HepG2 (cell line): ENCODE results near the gene DMKN. TPM values are rescaled to one million over a fixed set of nuclear protein-coding genes. Genes with fewer than 3 reads are reported as not detected.

Experiments used
- AHR ChIP-seq: IDR thresholded peaks from 2 replicates; pipeline ENCODE4 v1.6.1; 2018; ENCODE audit warnings: missing genetic modification reagents, missing compliant biosample characterization
- CENPT ChIP-seq: sonication (generic); formaldehyde crosslinking; IDR thresholded peaks from 2 replicates; pipeline ENCODE4 v1.8.0; 2022; ENCODE audit warnings: low read depth, mild to moderate bottlenecking, moderate library complexity, missing genetic modification reagents
- FLYWCH1 ChIP-seq: sonication (generic); formaldehyde crosslinking; IDR thresholded peaks from 2 replicates; pipeline ENCODE4 v1.8.1; 2023; ENCODE audit warnings: mild to moderate bottlenecking, missing genetic modification reagents
- FOXC1 ChIP-seq: sonication (generic); formaldehyde crosslinking; IDR thresholded peaks from 2 replicates; pipeline ENCODE4 v1.8.0; 2022; ENCODE audit warnings: mild to moderate bottlenecking, missing genetic modification reagents, borderline replicate concordance
- GATAD2A ChIP-seq: IDR thresholded peaks from 2 replicates; pipeline ENCODE4 v1.6.1; 2016
- GPN1 ChIP-seq: sonication (generic); formaldehyde crosslinking; IDR thresholded peaks from 2 replicates; pipeline ENCODE4 v1.5.1; 2020; ENCODE audit warnings: missing genetic modification reagents, borderline replicate concordance
- HMG20B ChIP-seq: conservative IDR thresholded peaks from 2 replicates; pipeline ENCODE4 v1.6.1; 2016; ENCODE audit warnings: missing genetic modification reagents, missing compliant biosample characterization
- KAT7 ChIP-seq: IDR thresholded peaks from 2 replicates; pipeline ENCODE4 v1.6.1; 2018; ENCODE audit warnings: borderline replicate concordance, missing compliant biosample characterization
- KMT2B ChIP-seq: IDR thresholded peaks from 2 replicates; pipeline ENCODE4 v1.6.1; 2016; ENCODE audit warnings: missing genetic modification reagents, missing compliant biosample characterization
- MATR3 ChIP-seq: sonication (generic); formaldehyde crosslinking; IDR thresholded peaks from 2 replicates; pipeline ENCODE4 v1.4.0; 2020; ENCODE audit warnings: missing genetic modification reagents
- MAZ ChIP-seq, 2 experiments: sonication (generic) in 1 of 2; formaldehyde crosslinking in 1 of 2; IDR thresholded peaks; 2 replicates each; pipeline versions ENCODE4 v1.5.0 to v1.6.1; 2012 to 2020; ENCODE audit warnings: low read depth in 2 of 2, mild to moderate bottlenecking in 2 of 2, borderline replicate concordance in 1 of 2, improper control_type of control experiment in 1 of 2, low read length in 1 of 2, missing genetic modification reagents in 1 of 2, moderate library complexity in 1 of 2
- NR2F6 ChIP-seq, 2 experiments: IDR thresholded peaks; 2 replicates each; pipeline ENCODE4 v1.6.1; 2016; ENCODE audit warnings: antibody characterized with exemption in 1 of 2, mild to moderate bottlenecking in 1 of 2
- RFXAP ChIP-seq: sonication (generic); formaldehyde crosslinking; IDR thresholded peaks from 2 replicates; pipeline ENCODE4 v1.4.0; 2020; ENCODE audit warnings: missing genetic modification reagents, borderline replicate concordance
- SMAD3 ChIP-seq: sonication (generic); formaldehyde crosslinking; IDR thresholded peaks from 2 replicates; pipeline ENCODE4 v1.4.0; 2020; ENCODE audit warnings: missing genetic modification reagents
- SMC3 ChIP-seq: IDR thresholded peaks from 2 replicates; pipeline ENCODE4 v1.6.1; 2011; ENCODE audit warnings: low read length, improper control_type of control experiment
- STAG1 ChIP-seq: sonication (generic); formaldehyde crosslinking; IDR thresholded peaks from 2 replicates; pipeline ENCODE4 v1.4.0; 2020; ENCODE audit warnings: missing genetic modification reagents
- WIZ ChIP-seq: sonication (generic); formaldehyde crosslinking; IDR thresholded peaks from 2 replicates; pipeline ENCODE4 v1.5.1; 2020; ENCODE audit warnings: mild to moderate bottlenecking, missing genetic modification reagents
- XRCC5 ChIP-seq: fragments of 200-400 bp; formaldehyde crosslinking; optimal IDR thresholded peaks from 2 replicates; pipeline ENCODE3; 2017; ENCODE audit warnings: mild to moderate bottlenecking, low read length
- YEATS4 ChIP-seq: sonication (generic); formaldehyde crosslinking; IDR thresholded peaks from 2 replicates; pipeline ENCODE4 v1.4.0; 2020; ENCODE audit warnings: missing genetic modification reagents, borderline replicate concordance
- ZMYM2 ChIP-seq: sonication (generic); formaldehyde crosslinking; IDR thresholded peaks from 2 replicates; pipeline ENCODE4 v1.8.0; 2022; ENCODE audit warnings: mild to moderate bottlenecking, missing genetic modification reagents
- ZNF337 ChIP-seq: sonication (generic); formaldehyde crosslinking; IDR thresholded peaks from 2 replicates; pipeline ENCODE4 v1.5.1; 2020; ENCODE audit warnings: missing genetic modification reagents, low read depth, mild to moderate bottlenecking, borderline replicate concordance
- ZNF878 ChIP-seq: sonication (generic); formaldehyde crosslinking; IDR thresholded peaks from 2 replicates; pipeline ENCODE4 v1.8.1; 2023; ENCODE audit warnings: mild to moderate bottlenecking, missing genetic modification reagents, moderate library complexity
- ZSCAN9 ChIP-seq: IDR thresholded peaks from 2 replicates; pipeline ENCODE4 v1.6.1; 2016; ENCODE audit warnings: borderline replicate concordance
- polyA plus RNA-seq, 8 experiments: library from polyadenylated mRNA; depleted of rRNA in 3 of 8; stranded (reverse) in 7 of 8; unstranded in 1 of 8; fragments of >200 nt; fragmentation: Illumina TruSeq in 4 of 8; extraction: Trizol in 4 of 8; gene quantifications; 2 replicates each; pipeline versions ENCODE4 v1.2.1 to v1.2.3, GENCODE V29; 2011 to 2016; ENCODE audit warnings: low read depth in 4 of 8, missing spikeins in 1 of 8, mixed read lengths in 1 of 8; ENCODE audit not compliant: insufficient read depth in 1 of 8
- total RNA-seq, 5 experiments: library from RNA; depleted of rRNA; stranded (reverse); fragments of >200 nt; fragmentation: Illumina TruSeq; extraction: Trizol; gene quantifications; 2 replicates each; pipeline ENCODE4 v1.2.3, GENCODE V29; 2016; ENCODE audit warnings: low read depth in 1 of 5
- TF ChIP-seq, protein P1 (sequence below): sonication (generic); formaldehyde crosslinking; IDR thresholded peaks from 2 replicates; pipeline ENCODE4 v1.8.0; 2023; ENCODE audit warnings: mild to moderate bottlenecking, missing genetic modification reagents
- TF ChIP-seq, protein P2 (sequence below): sonication (generic); formaldehyde crosslinking; IDR thresholded peaks from 2 replicates; pipeline ENCODE4 v1.4.0; 2020; ENCODE audit warnings: missing genetic modification reagents, borderline replicate concordance

DMKN gene
- total and polyA plus RNA-seq, 2 of the 13 experiments (the other 11 are each of a cell fraction or from before 2014, with no cell fraction given), result 50.8 to 57.1 TPM

DNA sequence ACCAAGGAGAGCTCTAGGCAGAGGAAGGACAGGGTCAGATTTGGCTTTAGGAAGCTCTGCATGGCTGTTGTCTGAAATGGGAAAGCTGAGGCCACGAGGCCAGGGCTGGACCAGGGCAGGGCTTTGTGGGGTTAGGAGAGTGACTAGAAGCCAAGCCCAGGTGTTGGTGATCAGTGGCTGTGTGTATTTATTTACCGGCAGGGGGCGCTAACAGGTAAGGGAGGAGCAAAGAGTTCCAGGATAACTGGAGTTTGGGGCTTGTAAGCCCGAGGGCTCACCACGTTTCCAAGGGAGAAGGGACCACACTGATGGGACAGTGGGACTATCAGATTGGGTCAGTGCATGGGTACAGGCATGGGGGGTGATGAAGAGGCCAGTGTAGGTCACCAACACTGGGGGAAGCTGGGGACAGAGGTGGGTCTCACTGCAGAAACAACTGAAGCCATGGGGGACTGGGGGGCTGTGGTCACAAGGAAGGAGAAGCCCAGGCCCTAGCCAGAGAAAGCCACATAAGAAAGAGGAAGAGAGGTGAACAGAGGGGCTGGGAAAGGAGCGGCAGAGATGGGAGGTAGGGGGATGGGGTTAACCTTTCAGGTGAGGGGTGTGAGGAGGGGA lies 35.8 kb upstream of the DMKN start (continued):
- TF ChIP-seq MAZ (IDR thresholded peaks at IDR 0.05; ENCODE audit: borderline replicate concordance, low read depth, low read length) (no peak), MAZ (CRISPR knock-in tag; IDR thresholded peaks at IDR 0.05; ENCODE audit: low read depth) (no peak), ZNF337 (CRISPR knock-in tag) (no peak), HMG20B (no peak), GPN1 (CRISPR knock-in tag) (no peak), ZSCAN9 (CRISPR knock-in tag) (no peak), ZNF878 (CRISPR knock-in tag) (no peak), WIZ (CRISPR knock-in tag) (no peak), CENPT (no peak), SMC3 (peak; percentile 82), STAG1 (peak; percentile 76), RFXAP (CRISPR knock-in tag) (peak; percentile 29; the same call in 1 of the 2 replicates), KAT7 (CRISPR knock-in tag) (no peak), NR2F6 (IDR thresholded peaks at IDR 0.05) (no peak), NR2F6 (CRISPR knock-in tag; IDR thresholded peaks at IDR 0.05) (no peak), GATAD2A (CRISPR knock-in tag) (0 out of 2 replicates have a peak, but pooled peaks have one; percentile 19), ZMYM2 (no peak), KMT2B (CRISPR knock-in tag) (no peak), YEATS4 (no peak), FOXC1 (CRISPR knock-in tag) (0 out of 2 replicates have a peak, but pooled peaks have one; percentile 12), XRCC5 (peak; percentile 64), AHR (no peak), SMAD3 (CRISPR knock-in tag) (no peak), MATR3 (CRISPR knock-in tag) (no peak), FLYWCH1 (CRISPR knock-in tag) (no peak)
- TF ChIP-seq, protein P1, sequence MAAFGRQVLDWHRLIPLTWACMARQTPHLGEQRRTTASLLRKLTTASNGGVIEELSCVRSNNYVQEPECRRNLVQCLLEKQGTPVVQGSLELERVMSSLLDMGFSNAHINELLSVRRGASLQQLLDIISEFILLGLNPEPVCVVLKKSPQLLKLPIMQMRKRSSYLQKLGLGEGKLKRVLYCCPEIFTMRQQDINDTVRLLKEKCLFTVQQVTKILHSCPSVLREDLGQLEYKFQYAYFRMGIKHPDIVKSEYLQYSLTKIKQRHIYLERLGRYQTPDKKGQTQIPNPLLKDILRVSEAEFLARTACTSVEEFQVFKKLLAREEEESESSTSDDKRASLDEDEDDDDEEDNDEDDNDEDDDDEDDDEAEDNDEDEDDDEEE (CRISPR knock-in tag), result no peak
- TF ChIP-seq, protein P2, sequence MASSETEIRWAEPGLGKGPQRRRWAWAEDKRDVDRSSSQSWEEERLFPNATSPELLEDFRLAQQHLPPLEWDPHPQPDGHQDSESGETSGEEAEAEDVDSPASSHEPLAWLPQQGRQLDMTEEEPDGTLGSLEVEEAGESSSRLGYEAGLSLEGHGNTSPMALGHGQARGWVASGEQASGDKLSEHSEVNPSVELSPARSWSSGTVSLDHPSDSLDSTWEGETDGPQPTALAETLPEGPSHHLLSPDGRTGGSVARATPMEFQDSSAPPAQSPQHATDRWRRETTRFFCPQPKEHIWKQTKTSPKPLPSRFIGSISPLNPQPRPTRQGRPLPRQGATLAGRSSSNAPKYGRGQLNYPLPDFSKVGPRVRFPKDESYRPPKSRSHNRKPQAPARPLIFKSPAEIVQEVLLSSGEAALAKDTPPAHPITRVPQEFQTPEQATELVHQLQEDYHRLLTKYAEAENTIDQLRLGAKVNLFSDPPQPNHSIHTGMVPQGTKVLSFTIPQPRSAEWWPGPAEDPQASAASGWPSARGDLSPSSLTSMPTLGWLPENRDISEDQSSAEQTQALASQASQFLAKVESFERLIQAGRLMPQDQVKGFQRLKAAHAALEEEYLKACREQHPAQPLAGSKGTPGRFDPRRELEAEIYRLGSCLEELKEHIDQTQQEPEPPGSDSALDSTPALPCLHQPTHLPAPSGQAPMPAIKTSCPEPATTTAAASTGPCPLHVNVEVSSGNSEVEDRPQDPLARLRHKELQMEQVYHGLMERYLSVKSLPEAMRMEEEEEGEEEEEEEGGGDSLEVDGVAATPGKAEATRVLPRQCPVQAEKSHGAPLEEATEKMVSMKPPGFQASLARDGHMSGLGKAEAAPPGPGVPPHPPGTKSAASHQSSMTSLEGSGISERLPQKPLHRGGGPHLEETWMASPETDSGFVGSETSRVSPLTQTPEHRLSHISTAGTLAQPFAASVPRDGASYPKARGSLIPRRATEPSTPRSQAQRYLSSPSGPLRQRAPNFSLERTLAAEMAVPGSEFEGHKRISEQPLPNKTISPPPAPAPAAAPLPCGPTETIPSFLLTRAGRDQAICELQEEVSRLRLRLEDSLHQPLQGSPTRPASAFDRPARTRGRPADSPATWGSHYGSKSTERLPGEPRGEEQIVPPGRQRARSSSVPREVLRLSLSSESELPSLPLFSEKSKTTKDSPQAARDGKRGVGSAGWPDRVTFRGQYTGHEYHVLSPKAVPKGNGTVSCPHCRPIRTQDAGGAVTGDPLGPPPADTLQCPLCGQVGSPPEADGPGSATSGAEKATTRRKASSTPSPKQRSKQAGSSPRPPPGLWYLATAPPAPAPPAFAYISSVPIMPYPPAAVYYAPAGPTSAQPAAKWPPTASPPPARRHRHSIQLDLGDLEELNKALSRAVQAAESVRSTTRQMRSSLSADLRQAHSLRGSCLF (CRISPR knock-in tag), result no peak
